HepG2 (cell line): ENCODE measurements around the gene GPRASP3. TPM values are rescaled to one million over a fixed set of nuclear protein-coding genes. Genes with fewer than 3 reads are reported as not detected.
A peak's percentile ranks its signal among the peaks of the same experiment; 100 is the strongest.

Source experiments
- ARID3A ChIP-seq: IDR thresholded peaks from 2 replicates; pipeline ENCODE4 v1.6.1; 2012; ENCODE audit warnings: low read depth, low read length, improper control_type of control experiment
- ATF1 ChIP-seq: IDR thresholded peaks from 2 replicates; pipeline ENCODE4 v1.6.1; 2016; ENCODE audit warnings: mild to moderate bottlenecking, control low read depth
- HOXA5 ChIP-seq: sonication (generic); formaldehyde crosslinking; IDR thresholded peaks from 2 replicates; pipeline ENCODE4 v1.4.0; 2020; ENCODE audit warnings: missing genetic modification reagents
- JUN ChIP-seq: sonication (generic); formaldehyde crosslinking; IDR thresholded peaks from 2 replicates; pipeline ENCODE4 v1.4.0; 2020; ENCODE audit warnings: mild to moderate bottlenecking, missing genetic modification reagents
- KMT2B ChIP-seq: IDR thresholded peaks from 2 replicates; pipeline ENCODE4 v1.6.1; 2016; ENCODE audit warnings: missing genetic modification reagents, missing compliant biosample characterization
- MED1 ChIP-seq: sonication (generic); formaldehyde crosslinking; IDR thresholded peaks from 2 replicates; pipeline ENCODE4 v1.4.0; 2020; ENCODE audit warnings: missing genetic modification reagents
- MEIS2 ChIP-seq: sonication (generic); formaldehyde crosslinking; IDR thresholded peaks from 2 replicates; pipeline ENCODE4 v1.9.0; 2021; ENCODE audit warnings: mild to moderate bottlenecking, missing genetic modification reagents
- MXI1 ChIP-seq: IDR thresholded peaks from 3 replicates; pipeline ENCODE4 v1.6.1; 2012; ENCODE audit warnings: low read depth, low read length, inconsistent platforms, borderline replicate concordance
- NFATC3 ChIP-seq: sonication (generic); formaldehyde crosslinking; IDR thresholded peaks from 2 replicates; pipeline ENCODE4 v1.5.1; 2020; ENCODE audit warnings: mild to moderate bottlenecking, missing genetic modification reagents
- PHF20 ChIP-seq: sonication (generic); formaldehyde crosslinking; IDR thresholded peaks from 2 replicates; pipeline ENCODE4 v1.5.0; 2020; ENCODE audit warnings: mild to moderate bottlenecking, missing genetic modification reagents
- RELA ChIP-seq: sonication (generic); formaldehyde crosslinking; IDR thresholded peaks from 2 replicates; pipeline ENCODE4 v1.4.0; 2020; ENCODE audit warnings: missing genetic modification reagents
- SKIL ChIP-seq: sonication (generic); formaldehyde crosslinking; IDR thresholded peaks from 2 replicates; pipeline ENCODE4 v1.8.0; 2022; ENCODE audit warnings: missing genetic modification reagents, mild to moderate bottlenecking, moderate library complexity, borderline replicate concordance
- TAF1 ChIP-seq: sonication (generic); formaldehyde crosslinking; IDR thresholded peaks from 2 replicates; pipeline ENCODE4 v1.4.0; 2020; ENCODE audit warnings: missing genetic modification reagents
- ZBTB21 ChIP-seq: sonication (generic); formaldehyde crosslinking; IDR thresholded peaks from 2 replicates; pipeline ENCODE4 v1.4.0; 2020; ENCODE audit warnings: missing genetic modification reagents
- ZBTB8A ChIP-seq: sonication (generic); formaldehyde crosslinking; IDR thresholded peaks from 2 replicates; pipeline ENCODE4 v1.4.0; 2020; ENCODE audit warnings: mild to moderate bottlenecking, low read depth, missing genetic modification reagents, borderline replicate concordance
- ZMYM4 ChIP-seq: sonication (generic); formaldehyde crosslinking; IDR thresholded peaks from 2 replicates; pipeline ENCODE4 v1.8.1; 2023; ENCODE audit warnings: mild to moderate bottlenecking, missing genetic modification reagents
- ZNF468 ChIP-seq: sonication (generic); formaldehyde crosslinking; IDR thresholded peaks from 2 replicates; pipeline ENCODE4 v1.8.0; 2022; ENCODE audit warnings: mild to moderate bottlenecking, moderate library complexity, missing genetic modification reagents
- ZNF574 ChIP-seq: sonication (generic); formaldehyde crosslinking; IDR thresholded peaks from 2 replicates; pipeline ENCODE4 v1.4.0; 2020; ENCODE audit warnings: missing genetic modification reagents
- ZNF740 ChIP-seq: sonication (generic); formaldehyde crosslinking; IDR thresholded peaks from 2 replicates; pipeline ENCODE4 v1.4.0; 2020; ENCODE audit warnings: missing genetic modification reagents
- ZXDC ChIP-seq: sonication (generic); formaldehyde crosslinking; IDR thresholded peaks from 2 replicates; pipeline ENCODE4 v1.5.0; 2020; ENCODE audit warnings: mild to moderate bottlenecking, missing genetic modification reagents
- polyA plus RNA-seq, 8 experiments: library from polyadenylated mRNA; depleted of rRNA in 3 of 8; stranded (reverse) in 7 of 8; unstranded in 1 of 8; fragments of >200 nt; fragmentation: Illumina TruSeq in 4 of 8; extraction: Trizol in 4 of 8; gene quantifications; 2 replicates each; pipeline versions ENCODE4 v1.2.1 to v1.2.3, GENCODE V29; 2011 to 2016; ENCODE audit warnings: low read depth in 4 of 8, missing spikeins in 1 of 8, mixed read lengths in 1 of 8; ENCODE audit not compliant: insufficient read depth in 1 of 8
- total RNA-seq, 5 experiments: library from RNA; depleted of rRNA; stranded (reverse); fragments of >200 nt; fragmentation: Illumina TruSeq; extraction: Trizol; gene quantifications; 2 replicates each; pipeline ENCODE4 v1.2.3, GENCODE V29; 2016; ENCODE audit warnings: low read depth in 1 of 5

The GPRASP3 gene
- total and polyA plus RNA-seq, 2 of the 13 experiments (the other 11 are each of a cell fraction or from before 2014, with no cell fraction given) = 0.67 to 1.4 TPM

- TF ChIP-seq SKIL (CRISPR knock-in tag) (no peak), ARID3A (no peak), PHF20 (CRISPR knock-in tag) (peak; percentile 89), ZNF574 (CRISPR knock-in tag) (0 out of 2 replicates have a peak, but pooled peaks have one; percentile 25), HOXA5 (CRISPR knock-in tag) (no peak), ZNF468 (CRISPR knock-in tag) (no peak), ZNF740 (CRISPR knock-in tag) (no peak), JUN (CRISPR knock-in tag) (no peak), TAF1 (CRISPR knock-in tag) (peak; percentile 59), MED1 (CRISPR knock-in tag) (0 out of 2 replicates have a peak, but pooled peaks have one; percentile 23), MEIS2 (CRISPR knock-in tag) (no peak), ZBTB21 (CRISPR knock-in tag) (no peak), ZMYM4 (CRISPR knock-in tag) (peak; percentile 79), RELA (CRISPR knock-in tag) (no peak), ZBTB8A (CRISPR knock-in tag) (no peak), MXI1 (peak; percentile 73; the same call in 2 of the 3 replicates), ATF1 (CRISPR knock-in tag) (peak; percentile 98), ZXDC (no peak), KMT2B (CRISPR knock-in tag) (peak; percentile 72; the same call in 1 of the 2 replicates), NFATC3 (CRISPR knock-in tag) (no peak)
Observed at GRCh38 chrX:102768987-102769761, 48.6 kb downstream of the GPRASP3 start (continued).
